Vagina (tissue), 2 donors: ENCODE measurements around the gene KLRD1. TPM values are rescaled to one million over a fixed set of nuclear protein-coding genes. Genes with fewer than 3 reads are reported as not detected.
A peak's percentile ranks its signal among the peaks of the same experiment; 100 is the strongest.
"Not testable (repeated sequence)": the region's sequence is repeated elsewhere in the genome, so short reads cannot be mapped to it uniquely, and the experiment has no call there.

Experiments
- DNase-seq, 2 donors: peaks; one replicate each; pipeline ENCODE4 v3.0.0-alpha.2; 2017; ENCODE audit errors: extremely low spot score in 2 of 2
- H3K27ac ChIP-seq: fragments of 200-600 bp; sonication (generic); one replicate; pipeline ENCODE4 v1.5.1; 2019
- H3K27me3 ChIP-seq: fragments of 200-600 bp; sonication (generic); one replicate; pipeline ENCODE4 v1.5.1; 2019
- H3K36me3 ChIP-seq, 2 donors: fragments of 200-600 bp; sonication (generic); one replicate each; pipeline ENCODE4 v1.5.1; 2017 to 2019
- H3K4me1 ChIP-seq: fragments of 200-600 bp; sonication (generic); one replicate; pipeline ENCODE4 v1.5.1; 2019
- H3K4me3 ChIP-seq, 2 donors: fragments of 200-600 bp; sonication (generic); 1 replicate in 1 of 2; 2 replicates in 1 of 2; pipeline ENCODE4 v1.5.1; 2016 to 2019
- H3K9me3 ChIP-seq: fragments of 200-600 bp; sonication (generic); one replicate; pipeline ENCODE4 v1.5.1; 2019
- CTCF ChIP-seq, 3 experiments: fragments of 450-650 bp in 2 of 3; fragments of 200-600 bp in 1 of 3; sonication (generic) in 1 of 3; IDR thresholded peaks; one replicate each; pipeline ENCODE4 v1.5.1; 2017 to 2019; ENCODE audit warnings: antibody characterized with exemption in 3 of 3, mild to moderate bottlenecking in 2 of 3, moderate library complexity in 2 of 3
- POLR2A ChIP-seq, 2 donors: fragments of 450-650 bp; IDR thresholded peaks; one replicate each; pipeline ENCODE4 v1.6.1; 2017; ENCODE audit warnings: antibody characterized with exemption in 2 of 2, mild to moderate bottlenecking in 2 of 2, moderate library complexity in 2 of 2
- POLR2AphosphoS5 ChIP-seq, 2 donors: sonication (generic); formaldehyde crosslinking; IDR thresholded peaks; one replicate each; pipeline ENCODE4 v1.9.0; 2017; ENCODE audit warnings: antibody characterized with exemption in 2 of 2, mild to moderate bottlenecking in 2 of 2, low read depth in 1 of 2; ENCODE audit not compliant: insufficient read depth in 1 of 2
- intact Hi-C: fragments of 100-400 bp; cut with DNase I; formaldehyde crosslinking; loops from one replicate; pipeline ENCODE4 v1.15.1; 2023
- total RNA-seq: library from RNA; depleted of rRNA; stranded (reverse); fragments of >200 nt; gene quantifications from one replicate; pipeline ENCODE4 v1.2.3, GENCODE V29; 2016

KLRD1 gene
- total RNA-seq, 1 donor from 2014 or later = 4.4 TPM

- intact Hi-C loops = no loop called here
- Histone ChIP-seq H3K27ac (peak overlapping the region; percentile 39), H3K9me3 (no peaks in the 10 kb centered on the region), H3K4me3 (no peak overlapping the region), H3K4me1 (peaks cover 23% of the 10 kb centered on the region), H3K27me3 (no peaks in the 10 kb centered on the region), H3K36me3 (no peaks in the 10 kb centered on the region)
- no peak for DNase-seq
- TF ChIP-seq CTCF (IDR thresholded peaks at IDR 0.05) (no peak), POLR2A (IDR thresholded peaks at IDR 0.05) (no peak), POLR2AphosphoS5 (IDR thresholded peaks at IDR 0.05; ENCODE audit: insufficient read depth in 1 of 2, low read depth in 1 of 2) (no peak)
Observed at GRCh38 chr12:10369557-10370415, 62.1 kb downstream of the KLRD1 start.

GRCh38 chr12:10371893-10372535, 64.3 kb downstream of the KLRD1 start:
- intact Hi-C loops, H3K4me3 ChIP-seq, H3K36me3 ChIP-seq, H3K9me3 ChIP-seq, H3K27ac ChIP-seq, DNase-seq, H3K27me3 ChIP-seq: not testable (repeated sequence)
- peaks cover 12% of the 10 kb centered on the region for H3K4me1 ChIP-seq

- no peak overlapping the region for H3K4me3 ChIP-seq
- H3K9me3 ChIP-seq = no peaks in the 10 kb centered on the region
- no peak for DNase-seq
- H3K27ac ChIP-seq = no peak overlapping the region
- intact Hi-C loops = no loop called here
- peaks cover 12% of the 10 kb centered on the region for H3K4me1 ChIP-seq
- H3K36me3 ChIP-seq = no peaks in the 10 kb centered on the region
- H3K27me3 ChIP-seq = no peaks in the 10 kb centered on the region
- TF ChIP-seq POLR2AphosphoS5 (IDR thresholded peaks at IDR 0.05; ENCODE audit: insufficient read depth in 1 of 2, low read depth in 1 of 2) (no peak), POLR2A (IDR thresholded peaks at IDR 0.05) (no peak), CTCF (IDR thresholded peaks at IDR 0.05) (no peak)
Observed at GRCh38 chr12:10372559-10372958, 64.9 kb downstream of the KLRD1 start.

GRCh38 chr12:10374624-10375018, 67.0 kb downstream of the KLRD1 start:
- H3K9me3 ChIP-seq = no peaks in the 10 kb centered on the region
- no peak overlapping the region for H3K27ac ChIP-seq
- TF ChIP-seq POLR2A (IDR thresholded peaks at IDR 0.05) (no peak), POLR2AphosphoS5 (IDR thresholded peaks at IDR 0.05; ENCODE audit: insufficient read depth in 1 of 2, low read depth in 1 of 2) (no peak), CTCF (IDR thresholded peaks at IDR 0.05) (no peak)
- no peak for DNase-seq
- no peaks in the 10 kb centered on the region for H3K36me3 ChIP-seq
- H3K4me3 ChIP-seq = no peak overlapping the region
- intact Hi-C loops = no loop called here
- no peaks in the 10 kb centered on the region for H3K27me3 ChIP-seq
- H3K4me1 ChIP-seq = peaks cover 9% of the 10 kb centered on the region

GRCh38 chr12:10378737-10379136, 71.1 kb downstream of the KLRD1 start:
- DNase-seq, H3K36me3 ChIP-seq, H3K27me3 ChIP-seq, H3K9me3 ChIP-seq, H3K4me3 ChIP-seq, H3K27ac ChIP-seq, H3K4me1 ChIP-seq, intact Hi-C loops: not testable (repeated sequence)

Other genes starting within 250 kb of the KLRD1 start
- 2.2 TPM for gene CLEC1A, start 208.9 kb upstream of the KLRD1 start, total RNA-seq
- 7.9 TPM for gene CLEC7A, start 177.7 kb upstream of the KLRD1 start, total RNA-seq
- not detected for gene OLR1, start 135.7 kb upstream of the KLRD1 start, total RNA-seq
- not detected for gene TMEM52B, start 128.8 kb upstream of the KLRD1 start, total RNA-seq
- 90.6 TPM for gene GABARAPL1, start 95.0 kb upstream of the KLRD1 start, total RNA-seq
- gene KLRK1, start 82.2 kb downstream of the KLRD1 start, total RNA-seq = 12.8 TPM
- gene KLRC4, start 101.9 kb downstream of the KLRD1 start, total RNA-seq = not detected
- gene KLRC3, start 112.7 kb downstream of the KLRD1 start, total RNA-seq = not detected
- 1.5 TPM for gene KLRC2, start 128.1 kb downstream of the KLRD1 start, total RNA-seq
- 1.5 TPM for gene KLRC1, start 145.5 kb downstream of the KLRD1 start, total RNA-seq
- gene EIF2S3B, start 198.0 kb downstream of the KLRD1 start, total RNA-seq = 1.2 TPM